NCI-H748 treated with DMSO at 0.1 percent for 48 hours (cell line): Measurements from ENCODE around the gene IRF7.

Experiments
- DNase-seq: peaks from one replicate; lab custom pipeline; 2025; lab: John Stamatoyannopoulos, UW

The IRF7 gene

DNA sequence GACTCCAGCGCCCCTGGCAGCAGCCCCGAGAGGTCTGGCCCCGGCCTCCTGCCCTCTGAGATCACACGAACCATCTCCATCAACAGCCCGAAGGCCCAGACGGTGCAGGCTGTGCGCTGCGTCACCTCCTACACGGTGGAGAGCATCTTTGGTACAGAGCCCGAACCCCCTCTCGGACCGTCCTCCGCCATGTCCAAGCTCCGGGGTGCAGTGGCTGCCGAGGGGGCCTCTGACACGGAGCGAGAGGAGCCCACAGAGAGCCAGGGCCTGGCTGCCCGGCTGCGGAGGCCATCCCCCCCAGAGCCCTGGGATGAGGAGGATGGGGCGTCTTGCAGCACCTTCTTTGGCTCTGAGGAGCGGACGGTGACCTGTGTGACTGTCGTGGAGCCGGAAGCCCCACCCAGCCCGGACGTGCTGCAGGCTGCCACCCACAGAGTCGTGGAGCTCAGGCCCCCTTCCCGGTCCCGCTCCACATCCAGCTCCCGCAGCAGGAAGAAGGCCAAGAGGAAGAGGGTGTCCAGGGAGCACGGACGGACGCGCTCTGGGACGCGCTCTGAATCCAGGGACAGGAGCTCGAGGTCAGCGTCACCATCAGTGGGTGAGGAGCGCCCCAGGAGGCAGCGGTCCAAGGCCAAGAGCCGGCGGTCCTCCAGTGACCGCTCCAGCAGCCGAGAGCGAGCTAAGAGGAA, 7.6 kb downstream of the IRF7 start:
- DNase-seq, result no peak

DNA sequence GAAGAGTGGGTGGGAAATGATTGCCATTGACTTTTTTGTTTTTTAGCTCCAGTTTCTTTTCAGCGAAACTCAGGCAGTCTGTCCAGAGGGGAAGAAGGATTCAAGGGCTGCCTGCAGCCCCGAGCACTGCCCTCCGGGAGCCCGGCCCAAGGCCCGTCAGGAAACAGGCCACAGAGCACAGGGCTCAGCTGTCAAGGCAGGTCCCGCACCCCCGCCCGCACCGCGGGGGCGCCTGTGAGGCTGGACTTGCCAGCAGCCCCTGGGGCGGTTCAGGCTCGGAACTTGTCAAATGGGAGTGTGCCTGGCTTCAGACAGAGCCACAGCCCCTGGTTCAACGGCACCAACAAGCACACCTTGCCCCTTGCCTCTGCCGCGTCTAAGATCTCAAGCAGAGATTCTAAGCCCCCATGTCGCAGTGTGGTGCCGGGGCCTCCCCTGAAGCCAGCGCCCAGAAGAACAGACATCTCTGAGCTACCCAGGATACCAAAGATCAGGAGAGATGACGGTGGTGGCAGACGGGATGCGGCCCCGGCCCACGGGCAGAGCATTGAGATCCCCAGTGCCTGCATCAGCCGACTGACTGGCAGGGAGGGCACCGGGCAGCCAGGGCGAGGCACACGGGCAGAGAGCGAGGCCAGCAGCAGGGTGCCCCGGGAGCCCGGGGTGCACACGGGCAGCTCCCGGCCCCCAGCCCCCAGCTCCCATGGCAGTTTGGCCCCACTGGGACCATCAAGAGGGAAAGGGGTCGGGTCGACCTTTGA, 8.6 kb downstream of the IRF7 start:
- DNase-seq, result no peak

DNA sequence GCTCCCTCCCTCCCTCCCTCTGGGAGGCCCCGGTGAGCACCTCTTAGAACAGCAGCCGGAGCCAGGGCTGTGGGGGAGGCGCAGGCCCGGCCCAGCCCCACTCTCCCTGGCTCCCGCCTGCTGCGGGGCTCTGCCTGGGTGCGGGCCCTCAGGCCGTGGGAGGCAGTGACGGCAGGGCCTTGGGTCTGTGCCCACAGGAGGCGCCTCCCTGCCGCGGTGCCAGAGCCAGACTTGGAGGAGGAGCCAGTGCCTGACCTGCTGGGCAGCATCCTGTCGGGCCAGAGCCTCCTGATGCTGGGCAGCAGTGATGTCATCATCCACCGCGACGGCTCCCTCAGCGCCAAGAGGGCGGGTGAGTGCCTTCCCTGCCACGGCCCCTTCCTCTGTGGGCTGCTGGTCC, 9.5 kb downstream of the IRF7 start:
- no peak for DNase-seq

DNA sequence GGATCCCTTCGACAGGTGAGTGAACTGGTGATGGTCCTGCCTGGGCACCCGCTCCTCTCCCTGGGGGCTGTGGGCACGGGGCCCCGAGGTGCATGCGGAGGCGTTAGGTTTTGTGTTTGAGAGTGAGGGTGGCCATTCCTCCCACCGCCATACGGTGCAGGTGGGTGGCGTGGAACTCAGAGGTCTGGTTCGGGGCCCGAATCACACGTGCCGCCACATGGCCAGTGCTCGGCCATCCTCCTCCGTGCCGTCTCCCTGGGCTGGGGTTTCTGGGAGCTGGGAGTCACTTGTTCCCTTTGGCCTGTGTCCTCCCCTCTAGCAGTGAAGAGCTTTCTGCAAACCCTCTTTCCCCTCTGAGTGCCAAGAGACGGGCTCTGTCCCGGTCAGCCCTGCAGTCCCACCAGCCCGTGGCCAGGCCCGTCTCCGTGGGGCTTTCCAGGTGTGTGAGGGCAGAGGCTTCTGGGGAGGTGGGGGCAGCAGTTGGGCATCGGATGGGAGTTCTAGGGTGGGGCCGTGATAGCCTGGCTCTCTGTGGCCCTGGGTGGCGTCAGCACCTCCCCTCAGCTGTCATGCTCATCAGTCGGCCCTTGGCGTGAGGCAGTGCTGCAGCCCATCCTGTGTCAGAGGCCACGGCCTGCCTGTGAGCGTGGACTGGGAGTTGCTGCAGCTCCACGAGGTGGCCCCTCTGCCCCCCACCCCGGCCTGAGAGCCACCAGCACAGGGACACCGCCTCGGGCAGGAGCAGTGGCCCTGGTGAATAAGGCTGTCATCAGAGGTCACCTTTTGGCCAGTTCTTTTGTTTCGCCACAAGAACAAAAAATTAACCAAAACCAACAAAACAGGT, 10.2 kb downstream of the IRF7 start:
- no peak for DNase-seq

DNA sequence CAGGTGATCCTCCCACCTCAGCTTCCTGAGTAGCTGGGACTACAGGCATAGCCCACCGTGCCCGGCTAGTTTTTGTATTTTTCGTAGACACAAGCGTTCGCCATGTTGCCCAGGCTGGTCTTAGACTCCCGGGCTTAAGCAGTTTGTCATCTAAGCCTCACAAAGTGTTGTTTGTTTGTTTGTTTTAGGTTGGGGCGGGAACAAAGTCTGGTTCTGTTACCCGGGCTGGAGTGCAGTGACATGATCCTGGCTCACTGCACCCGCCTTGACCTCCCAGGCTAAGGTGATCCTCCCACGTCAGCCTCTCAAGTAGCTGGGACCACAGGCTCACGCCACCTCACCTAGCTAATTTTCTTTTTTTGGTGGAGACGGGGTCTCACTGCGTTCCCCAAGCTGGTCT, 12.6 kb downstream of the IRF7 start:
- DNase-seq, result no peak

DNA sequence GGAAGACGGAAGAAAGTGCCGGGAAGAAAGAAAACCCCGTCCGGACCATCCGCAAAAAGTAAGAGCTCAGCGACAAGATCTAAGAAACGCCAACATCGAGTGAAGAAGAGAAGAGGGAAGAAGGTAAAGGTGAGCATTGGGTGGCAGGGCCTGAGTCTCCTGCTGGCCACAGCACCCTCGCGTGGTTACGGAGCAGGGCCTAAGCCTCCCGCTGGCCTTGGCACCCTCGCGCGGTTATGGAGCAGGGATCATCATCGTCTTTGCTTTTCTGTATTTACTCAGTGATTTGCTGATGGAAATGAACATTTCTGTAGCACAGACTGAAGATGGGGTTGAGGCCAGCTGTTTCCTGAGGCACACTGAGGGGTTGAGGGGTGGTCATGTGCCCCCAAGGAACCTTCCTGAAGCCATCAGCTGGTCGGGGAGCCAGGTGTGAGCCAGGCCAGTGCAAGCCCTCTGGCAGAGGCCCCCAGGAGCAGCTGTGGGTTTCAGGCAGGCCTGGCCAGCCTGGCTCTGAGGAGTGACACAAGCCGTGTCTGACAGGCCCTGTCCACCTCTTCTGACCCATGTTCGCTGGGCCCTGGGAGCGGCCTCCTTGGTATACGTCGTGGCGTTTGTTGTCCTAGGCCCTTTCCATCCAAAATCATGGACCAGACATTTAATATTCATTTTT, 14.0 kb downstream of the IRF7 start:
- DNase-seq, result no peak

DNA sequence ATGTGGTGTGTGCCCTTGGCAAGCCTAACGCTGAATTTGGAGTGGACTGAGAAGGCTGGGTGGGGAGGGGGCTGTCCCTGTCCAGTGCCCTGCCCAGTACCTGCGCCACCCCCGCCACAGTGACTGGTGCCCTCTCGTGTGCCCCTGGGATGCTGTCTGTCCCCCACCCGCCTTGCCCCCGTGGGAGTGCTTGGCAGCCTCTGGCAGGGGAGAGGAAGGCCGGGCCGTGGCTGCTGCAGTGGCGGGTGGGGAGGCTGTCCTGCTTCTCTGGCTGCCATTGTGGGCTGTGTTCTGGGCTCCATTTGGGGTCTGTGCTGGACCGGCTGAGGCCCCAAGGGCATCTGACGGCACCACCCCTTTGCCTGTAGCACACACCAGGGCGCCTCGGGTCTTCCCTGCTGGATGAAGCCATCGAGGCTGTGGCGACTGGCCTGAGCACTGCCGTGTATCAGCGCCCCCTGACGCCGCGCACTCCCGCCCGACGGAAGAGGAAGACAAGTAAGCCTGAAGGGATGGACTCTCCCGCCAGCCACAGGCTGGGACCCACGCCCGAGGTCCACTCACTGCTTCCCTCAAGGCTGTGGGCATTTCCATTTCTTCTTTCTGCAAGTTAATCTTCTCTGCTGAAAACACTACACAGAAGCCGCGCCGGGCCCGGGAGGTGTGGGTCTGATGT, 17.6 kb downstream of the IRF7 start:
- no peak for DNase-seq

DNA sequence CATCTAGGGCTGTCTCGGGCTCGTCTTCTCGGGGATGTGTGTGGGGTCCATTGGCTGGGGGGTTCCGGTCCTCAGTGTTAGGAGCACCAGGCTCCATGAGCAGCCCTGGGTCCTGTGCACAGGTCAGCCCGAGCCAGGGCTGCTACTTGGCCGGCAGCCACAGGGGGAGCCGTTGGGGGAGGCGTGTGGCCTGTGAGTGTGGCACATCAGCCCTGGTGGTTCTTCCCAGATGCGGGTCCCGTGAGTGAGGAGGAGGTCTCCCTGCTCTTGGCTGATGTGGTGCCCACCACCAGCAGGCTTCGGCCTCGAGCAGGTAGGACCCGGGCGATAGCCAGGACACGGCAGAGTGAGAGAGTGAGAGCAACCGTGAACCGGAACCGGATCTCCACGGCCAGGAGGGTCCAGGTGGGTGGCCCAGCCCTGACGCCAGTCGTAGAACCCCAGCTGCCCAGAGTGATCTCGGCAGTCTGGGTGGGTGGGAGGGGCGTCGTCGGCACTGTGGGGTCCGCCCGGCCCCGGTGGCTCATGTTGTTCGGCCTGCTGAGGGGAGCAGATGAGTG, 18.5 kb downstream of the IRF7 start:
- DNase-seq, result no peak

DNA sequence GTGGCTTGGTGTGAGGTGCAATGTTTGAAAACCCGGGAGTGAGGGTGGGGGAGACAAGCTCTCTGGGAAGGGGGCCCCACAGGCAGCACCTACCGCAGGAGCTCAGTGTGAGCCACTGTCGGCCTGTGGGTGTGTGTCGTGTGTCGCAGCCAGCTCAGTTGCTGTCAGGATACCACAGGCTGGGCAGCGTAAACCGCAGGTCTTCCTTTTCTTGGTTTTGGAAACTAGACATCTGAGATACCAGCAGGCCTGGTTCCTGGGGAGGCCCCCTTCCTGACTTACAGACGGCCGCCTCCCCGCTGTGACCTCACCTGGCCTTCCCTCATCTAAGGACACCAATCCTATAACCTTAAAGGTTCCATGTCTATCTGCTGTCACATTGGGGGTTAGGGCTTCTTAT, 19.4 kb downstream of the IRF7 start:
- DNase-seq, result no peak

DNA sequence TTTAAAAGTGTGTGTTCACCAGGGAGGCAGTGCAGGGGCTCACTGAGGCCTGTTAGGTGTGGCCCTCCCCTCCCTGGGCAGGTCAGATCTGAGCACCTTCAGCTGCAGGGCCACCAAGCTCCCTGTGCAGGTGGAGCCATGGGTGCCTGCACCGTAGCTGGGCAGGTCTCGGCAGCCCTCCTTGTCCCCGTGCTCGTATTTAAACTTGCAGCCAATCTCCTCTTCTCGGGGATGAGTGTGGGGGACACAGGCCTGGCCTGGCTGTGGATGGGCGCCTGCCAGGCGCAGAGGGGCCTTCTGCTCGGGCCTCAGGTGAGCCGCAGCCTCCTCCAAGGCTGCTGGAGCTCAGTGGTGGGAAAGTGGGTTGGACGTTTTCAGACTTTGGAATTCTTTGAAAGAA, 20.4 kb downstream of the IRF7 start:
- DNase-seq, result no peak

DNA sequence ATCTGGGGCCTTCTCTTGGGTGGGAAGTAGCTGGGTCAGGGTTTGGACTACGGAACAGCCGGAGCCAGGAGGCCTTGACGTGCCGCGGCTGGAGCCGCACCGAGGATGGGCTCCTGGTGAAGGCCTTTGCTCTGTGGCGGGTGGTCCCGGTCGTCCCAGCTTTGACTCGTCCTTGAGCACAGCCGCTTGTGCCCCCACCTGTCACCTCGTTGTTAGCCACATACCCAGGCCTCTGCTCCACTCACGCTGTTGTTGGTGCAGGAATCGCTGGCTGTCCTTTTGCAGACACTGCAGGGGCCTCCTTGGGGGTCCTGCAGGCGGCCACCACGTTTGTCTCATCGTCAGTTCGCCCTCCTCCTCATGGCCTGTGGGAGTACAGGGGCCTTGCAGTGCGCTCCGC, 22.4 kb downstream of the IRF7 start:
- no peak for DNase-seq

DNA sequence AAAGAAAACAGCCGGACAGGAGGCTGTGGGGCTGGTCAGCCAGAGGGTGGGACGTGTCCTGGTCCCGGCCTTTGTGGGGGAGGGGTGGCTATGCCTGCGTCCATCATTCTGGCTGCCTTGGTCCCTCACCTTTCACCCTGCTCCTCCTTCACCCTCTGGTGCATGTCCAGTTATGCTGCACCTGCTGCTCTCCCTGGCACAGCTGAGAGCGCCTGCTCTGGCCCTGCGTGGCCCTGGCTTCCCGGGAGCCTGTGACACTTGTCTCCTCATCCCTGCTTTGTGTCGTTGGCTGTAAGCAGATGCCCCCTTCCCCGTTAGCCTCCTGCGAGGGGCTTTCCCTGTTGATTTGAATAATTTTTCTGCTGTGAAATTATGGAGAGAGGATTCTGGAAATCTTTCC, 22.8 kb downstream of the IRF7 start:
- no peak for DNase-seq

DNA sequence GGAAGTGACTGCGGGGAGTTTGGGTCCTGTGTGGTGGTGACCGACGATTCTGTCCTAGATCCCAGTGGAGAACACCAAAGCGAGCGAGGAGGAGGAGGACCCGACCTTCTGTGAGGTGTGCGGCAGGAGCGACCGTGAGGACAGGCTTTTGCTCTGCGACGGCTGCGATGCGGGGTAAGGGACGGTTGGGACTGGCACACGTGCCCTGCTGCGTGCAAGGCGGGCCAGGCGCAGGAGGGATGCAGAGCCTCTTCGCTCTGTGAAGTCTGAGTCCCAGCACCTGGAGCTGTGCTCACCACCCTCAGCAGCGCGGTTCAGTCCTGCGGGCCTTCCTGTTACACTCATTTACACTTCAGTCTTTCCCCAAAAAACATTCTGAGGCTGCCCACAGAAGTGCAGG, 23.2 kb downstream of the IRF7 start:
- no peak for DNase-seq

DNA sequence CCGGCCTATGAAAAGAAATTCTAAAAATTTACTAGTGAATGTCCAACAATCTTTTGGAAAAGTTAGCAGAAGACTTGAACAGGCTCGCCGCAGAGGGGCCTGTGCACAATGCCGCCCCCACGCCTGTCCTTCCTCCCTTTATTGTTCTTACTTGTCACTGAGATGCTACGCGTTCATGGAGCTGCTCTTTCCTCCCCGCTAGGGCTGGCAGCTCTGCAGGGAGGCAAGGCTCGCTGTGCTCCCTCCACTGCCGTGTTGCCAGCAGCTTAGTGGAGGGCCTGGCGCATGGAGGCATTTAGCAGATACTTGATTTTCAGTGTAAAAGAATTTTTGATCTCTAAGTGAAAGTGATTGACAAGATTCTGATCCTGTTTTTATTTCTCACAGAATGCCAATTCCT, 24.8 kb downstream of the IRF7 start:
- no peak for DNase-seq

DNA sequence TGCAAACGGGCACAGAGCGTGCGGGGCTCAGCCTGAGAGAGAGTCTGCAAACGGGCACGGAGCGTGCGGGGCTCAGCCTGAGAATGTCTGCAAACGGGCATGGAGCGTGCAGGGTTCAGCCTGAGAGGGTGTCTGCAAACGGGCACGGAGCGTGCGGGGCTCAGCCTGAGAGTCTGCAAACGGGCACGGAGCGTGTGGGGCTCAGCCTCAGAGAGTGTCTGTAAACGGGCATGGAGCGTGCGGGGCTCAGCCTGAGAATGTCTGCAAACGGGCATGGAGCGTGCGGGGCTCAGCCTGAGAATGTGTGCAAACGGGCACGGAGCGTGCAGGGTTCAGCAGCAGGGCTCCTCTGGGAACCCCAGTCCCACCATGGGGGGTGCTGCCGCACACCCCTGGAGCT, 26.0 kb downstream of the IRF7 start:
- DNase-seq, result no peak

DNA sequence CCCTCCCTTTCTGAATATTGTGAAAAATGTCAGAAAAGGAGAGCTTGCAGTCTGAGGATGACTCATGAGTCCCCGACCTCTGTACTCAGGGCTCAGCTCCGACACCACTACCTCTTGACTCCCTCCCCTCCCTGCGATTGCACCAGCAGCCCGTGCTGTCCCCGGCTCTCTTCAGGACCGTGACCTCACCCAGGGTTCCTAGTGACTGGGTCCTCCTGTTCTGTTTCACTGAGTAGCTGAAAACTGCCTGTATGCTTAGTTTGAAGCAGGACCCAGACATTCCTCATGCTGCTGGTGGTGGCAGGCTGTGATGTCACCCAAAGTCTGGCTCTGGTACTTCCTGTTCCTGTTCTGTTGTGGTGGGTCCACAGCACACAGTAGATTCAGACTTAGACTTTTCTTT, 27.8 kb downstream of the IRF7 start:
- no peak for DNase-seq

DNA sequence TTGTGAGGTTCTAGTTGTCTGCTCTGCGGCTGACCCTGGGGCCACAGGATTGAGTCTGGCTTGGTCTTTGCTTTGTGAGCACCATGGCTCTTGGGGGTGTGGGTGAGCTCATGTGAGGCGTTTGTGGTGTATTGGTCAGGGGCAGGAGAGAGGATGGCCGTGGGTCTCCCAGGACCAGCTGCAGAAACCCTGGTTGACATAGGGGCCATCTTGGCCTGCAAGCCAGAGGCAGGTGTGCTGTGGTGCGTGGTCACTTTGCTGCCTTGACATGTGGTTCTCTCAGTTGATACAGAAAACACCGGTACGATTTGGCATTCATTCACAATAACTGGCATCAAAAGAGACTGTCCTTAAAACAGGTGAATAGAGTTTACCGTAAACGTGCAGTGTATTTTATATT, 28.2 kb downstream of the IRF7 start:
- no peak for DNase-seq

DNA sequence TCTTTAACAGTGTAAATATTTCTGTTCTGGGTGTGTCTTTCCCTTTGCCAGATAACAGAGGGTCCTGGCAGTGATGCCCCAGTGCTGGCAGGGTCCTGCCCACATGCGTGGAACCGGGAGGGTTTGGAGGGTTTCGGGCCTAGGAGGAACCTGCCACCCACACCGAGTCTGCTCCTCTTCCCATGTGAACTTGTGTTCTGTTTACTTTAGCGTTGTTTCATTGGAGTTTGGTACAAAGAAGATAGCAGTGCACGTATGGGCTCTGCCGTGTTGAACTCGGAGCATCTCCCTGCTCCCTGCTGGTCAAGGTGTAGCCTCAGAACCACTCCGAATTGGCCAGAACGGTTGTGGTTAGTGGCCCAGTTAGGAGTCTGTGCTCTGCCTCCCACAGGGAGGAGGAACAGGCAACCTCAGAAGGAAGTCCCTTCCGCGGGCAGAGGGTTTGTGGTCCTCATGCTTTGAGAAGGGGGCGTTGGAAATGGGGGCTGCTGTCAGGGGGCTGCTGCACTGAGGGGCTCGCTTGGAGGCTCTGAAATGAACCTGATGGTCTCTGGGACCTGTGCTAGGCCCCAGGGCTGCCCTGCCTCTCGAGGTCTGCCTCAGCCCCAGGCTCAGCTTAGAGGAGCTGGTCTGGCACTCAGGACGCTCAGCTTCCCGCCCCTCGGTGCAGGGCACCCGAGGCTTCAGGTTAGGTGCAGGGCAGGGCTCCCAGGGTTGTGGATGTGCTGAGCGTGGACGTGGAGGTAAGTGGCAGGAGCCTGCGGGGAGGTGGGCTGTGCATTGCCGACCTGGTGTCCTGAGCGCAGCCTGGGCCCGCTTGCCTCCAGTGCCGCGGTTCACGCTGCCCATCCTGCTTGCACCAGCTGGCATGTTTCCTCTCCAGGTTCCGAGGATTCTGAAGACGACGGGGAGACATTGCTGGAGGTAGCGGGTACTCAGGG, 29.1 kb downstream of the IRF7 start:
- DNase-seq, result no peak

DNA sequence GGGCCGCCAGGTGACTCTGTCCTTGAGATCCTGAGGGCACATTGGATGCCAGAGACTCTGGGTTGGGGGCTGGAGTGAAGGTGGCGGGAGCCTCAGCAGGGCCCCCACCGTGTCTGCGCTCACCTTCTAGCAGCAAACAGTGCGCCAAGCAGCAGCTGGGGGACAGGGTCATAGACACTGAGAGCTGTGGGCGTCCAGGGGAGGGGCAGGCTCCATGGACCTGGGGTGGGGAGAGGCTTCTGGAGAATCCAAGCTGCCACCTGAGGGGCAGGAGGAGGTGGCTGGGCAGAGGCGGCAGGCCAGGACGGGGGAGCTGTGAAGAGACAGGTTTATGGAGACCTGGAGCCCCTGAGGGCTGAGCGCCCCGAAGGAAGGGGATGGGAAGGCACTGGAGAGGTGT, 31.5 kb downstream of the IRF7 start:
- DNase-seq, result no peak

DNA sequence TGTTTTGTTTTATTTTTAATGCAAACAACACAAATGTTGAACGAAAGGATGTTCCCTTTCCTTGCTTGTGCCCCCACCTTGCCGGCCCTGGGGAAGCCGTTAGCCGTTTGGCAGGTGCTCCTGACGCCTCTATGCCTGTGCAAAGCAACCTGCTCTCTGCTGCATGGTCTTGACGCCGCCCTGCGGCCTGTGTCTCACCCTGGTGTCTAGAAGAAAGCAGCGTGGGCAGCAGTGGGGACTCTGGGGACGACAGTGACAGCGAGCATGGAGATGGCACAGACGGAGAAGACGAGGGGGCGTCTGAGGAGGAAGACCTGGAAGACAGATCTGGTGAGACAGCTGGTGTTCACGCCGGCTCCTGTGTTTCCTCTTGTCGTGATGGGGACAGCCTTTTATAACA, 34.0 kb downstream of the IRF7 start:
- DNase-seq, result no peak
